IPS-18c (cell line): Measurements from ENCODE around the gene C6orf132.

ENCODE experiments used
- H3K4me3 ChIP-seq: 2 replicates; pipeline ENCODE4 v1.7.0; 2013; ENCODE audit warnings: low read depth, mild to moderate bottlenecking, low read length, moderate library complexity; ENCODE audit not compliant: insufficient read depth
- H3K9me3 ChIP-seq: one replicate; pipeline ENCODE4 v1.6.1; 2013; ENCODE audit warnings: mild to moderate bottlenecking, low read length, moderate library complexity; ENCODE audit not compliant: control insufficient read depth, insufficient read depth

C6orf132 gene

DNA sequence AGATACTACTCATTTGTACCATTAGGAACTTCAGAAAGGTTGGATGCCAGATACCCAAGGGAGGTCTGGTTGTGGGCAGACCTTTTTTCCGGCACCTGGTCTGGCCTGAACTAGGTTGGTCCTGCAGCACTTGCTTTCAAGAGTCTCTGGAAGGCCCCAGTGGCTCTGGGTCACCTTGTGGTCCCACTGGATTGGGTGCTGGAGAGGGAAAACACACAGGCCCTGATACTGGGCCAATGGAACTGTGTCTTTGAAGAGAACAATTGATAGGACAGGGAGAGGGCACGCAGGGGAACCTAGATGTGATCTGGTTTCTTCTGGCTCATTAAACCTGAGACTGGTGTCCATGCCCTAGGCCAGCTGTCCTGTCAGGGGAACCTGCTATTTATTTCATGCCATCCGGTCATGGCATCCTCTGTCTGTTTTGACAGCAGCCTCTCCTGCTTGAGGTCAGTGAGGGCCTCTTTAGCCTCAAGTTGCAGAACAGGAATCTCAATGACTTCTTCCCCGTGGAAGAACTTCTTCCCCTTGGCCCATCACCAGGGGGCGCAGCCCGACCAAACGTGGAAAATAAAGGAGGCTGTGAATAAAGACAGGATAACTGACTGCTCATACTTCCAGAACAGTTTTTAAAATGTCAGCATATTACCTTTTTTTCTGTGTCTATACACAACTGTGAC is 67.1 kb downstream of the C6orf132 start:
- no peak overlapping the region for H3K4me3 ChIP-seq

DNA sequence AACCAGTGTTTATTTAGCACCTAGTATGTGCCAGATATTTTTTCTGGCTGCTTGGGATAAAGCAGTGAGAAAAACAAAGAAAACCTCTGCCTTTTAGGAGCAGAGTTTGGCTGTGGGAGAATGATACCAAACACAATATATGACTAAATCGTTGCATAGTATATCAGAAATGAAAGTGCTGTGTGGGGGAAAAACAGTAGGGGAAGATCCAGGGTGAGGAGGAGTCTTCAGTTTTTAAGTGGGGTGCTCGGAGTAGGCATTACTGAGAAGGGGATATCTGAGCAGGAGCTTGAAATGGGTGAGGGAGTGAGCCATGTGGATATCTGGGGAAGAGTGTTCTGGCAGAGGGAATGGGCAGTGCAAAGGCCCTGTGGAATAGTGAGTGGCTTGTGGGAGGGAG is 69.1 kb downstream of the C6orf132 start:
- H3K4me3 ChIP-seq = no peak overlapping the region
- H3K9me3 ChIP-seq = no peaks in the 10 kb centered on the region

More for the DNA sequence above, 67.1 kb downstream of the C6orf132 start:
- no peaks in the 10 kb centered on the region for H3K9me3 ChIP-seq

DNA sequence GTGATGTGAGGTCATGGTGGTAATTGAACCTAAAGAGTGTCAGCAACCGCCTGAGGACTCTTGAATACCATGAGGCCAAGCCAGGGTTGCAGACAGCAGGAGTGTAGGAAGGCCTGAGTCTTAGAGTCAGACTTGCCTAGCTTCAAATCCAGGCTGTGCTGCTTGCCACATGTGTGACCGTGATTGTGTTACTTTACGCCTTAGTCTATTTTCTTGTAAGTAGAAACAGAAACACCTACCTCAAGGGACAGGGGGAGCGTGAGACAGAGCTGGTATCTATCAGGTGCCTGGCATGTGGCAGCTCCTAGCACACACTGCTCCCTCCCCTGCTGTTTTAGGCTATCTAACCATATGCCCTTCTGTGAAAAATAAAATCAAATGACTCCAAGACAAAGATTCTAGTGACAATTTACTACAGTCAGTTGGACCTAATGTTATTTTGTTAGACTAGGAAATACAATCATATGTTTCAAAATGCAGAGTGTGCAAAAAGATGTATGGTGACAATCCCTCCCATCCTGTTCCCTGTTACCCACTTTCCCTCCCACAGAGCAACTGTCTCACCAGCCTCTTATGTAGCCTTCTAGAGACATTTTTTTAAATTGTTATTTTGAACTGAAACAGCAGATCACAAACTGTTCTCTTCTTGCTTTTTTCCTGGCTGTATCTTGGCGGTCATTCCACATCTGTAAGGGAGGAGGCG is 70.4 kb downstream of the C6orf132 start:
- H3K9me3 ChIP-seq = no peaks in the 10 kb centered on the region

DNA sequence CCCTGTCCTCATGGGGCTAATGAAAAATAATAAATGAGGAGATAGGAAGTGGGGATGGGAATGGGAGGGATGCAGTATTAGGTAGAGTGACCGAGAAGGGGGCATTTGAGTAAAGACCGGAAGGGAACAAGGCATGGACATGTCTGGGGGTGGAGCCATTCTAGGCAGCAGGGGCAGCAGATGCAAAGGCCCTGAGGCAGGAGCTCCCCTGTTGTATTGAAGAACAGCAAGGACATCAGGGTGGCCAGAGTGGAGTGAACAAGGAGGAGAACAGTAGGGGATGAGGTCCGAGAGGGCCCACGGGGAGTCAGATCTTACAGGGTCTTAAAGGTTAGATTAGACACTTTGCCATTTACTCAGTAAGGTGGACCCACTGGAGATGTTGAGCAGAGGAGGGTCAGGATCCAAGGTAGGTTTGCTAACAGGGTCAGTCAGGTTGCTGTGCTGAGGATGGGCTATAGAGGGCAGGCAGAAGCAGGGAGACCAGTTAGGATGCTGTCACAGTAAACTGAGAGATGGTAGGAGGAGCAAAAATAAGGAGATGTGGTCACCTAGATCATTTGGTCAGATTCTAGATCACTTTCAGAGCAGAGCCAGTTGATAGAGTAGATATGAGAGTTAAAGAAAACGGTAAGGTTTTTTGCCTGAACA is 73.4 kb downstream of the C6orf132 start:
- no peak overlapping the region for H3K4me3 ChIP-seq

More for the DNA sequence above, 70.4 kb downstream of the C6orf132 start:
- no peak overlapping the region for H3K4me3 ChIP-seq

DNA sequence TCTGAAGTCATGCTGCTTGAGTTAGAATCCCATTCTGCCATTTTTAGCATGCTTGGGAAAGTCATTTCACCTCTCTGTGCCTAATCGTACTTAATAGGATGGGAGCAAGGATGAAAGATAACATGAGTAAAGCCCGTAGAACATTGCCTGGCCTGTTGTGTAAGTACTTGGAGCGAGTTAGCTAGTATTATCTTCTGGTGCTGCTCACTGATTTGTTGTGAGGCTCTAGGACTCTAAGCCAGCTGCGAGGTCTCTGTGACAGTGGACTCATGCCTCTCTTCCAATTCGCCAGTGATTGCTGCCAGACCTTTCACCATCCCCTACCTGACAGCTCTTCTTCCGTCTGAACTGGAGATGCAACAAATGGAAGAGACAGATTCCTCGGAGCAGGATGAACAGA is 74.2 kb downstream of the C6orf132 start:
- no peak overlapping the region for H3K4me3 ChIP-seq
- no peaks in the 10 kb centered on the region for H3K9me3 ChIP-seq

More for the DNA sequence above, 73.4 kb downstream of the C6orf132 start:
- no peaks in the 10 kb centered on the region for H3K9me3 ChIP-seq

DNA sequence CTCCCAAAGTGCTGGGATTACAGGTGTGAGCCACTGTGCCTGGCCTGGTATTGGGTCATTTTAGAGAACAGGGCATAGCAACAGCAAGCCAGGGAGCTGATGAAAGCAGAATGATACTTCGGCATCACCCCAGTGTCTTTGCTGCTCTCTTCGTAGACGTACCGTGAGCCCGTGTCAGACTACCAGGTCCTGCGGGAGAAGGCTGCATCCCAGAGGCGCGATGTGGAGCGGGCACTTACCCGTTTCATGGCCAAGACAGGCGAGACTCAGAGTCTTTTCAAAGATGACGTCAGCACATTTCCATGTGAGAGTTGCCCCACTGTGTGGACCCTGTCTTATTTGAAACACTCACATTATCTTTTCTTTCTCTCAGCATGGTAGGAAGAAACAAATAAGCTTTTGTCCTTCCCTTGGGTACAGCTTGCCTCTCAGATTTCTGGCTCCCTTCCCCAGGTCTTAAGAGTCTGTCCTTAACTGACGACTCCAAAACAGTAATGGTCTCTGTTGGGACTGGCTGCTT is 76.2 kb downstream of the C6orf132 start:
- H3K4me3 ChIP-seq = no peak overlapping the region
- H3K9me3 ChIP-seq = no peaks in the 10 kb centered on the region

DNA sequence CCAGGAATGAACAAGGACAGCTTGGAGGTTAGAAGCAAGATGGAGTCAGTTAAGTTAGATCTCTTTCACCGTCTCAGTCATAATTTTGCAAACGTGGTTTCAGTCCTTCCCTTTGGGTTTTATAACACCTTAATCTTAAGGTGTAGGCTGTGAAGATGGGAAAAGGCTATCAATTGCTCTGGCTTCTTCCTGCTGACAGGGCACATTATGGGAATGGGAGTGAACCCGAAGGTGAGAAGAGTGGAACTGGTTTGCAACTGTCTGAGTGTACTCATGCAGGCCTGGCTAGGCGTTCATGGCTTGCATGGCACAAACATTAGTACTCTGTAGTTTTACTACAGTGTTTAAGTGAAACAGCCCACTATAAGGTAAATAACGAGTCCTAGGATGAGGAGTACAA is 82.7 kb downstream of the C6orf132 start:
- H3K4me3 ChIP-seq = no peak overlapping the region
- no peaks in the 10 kb centered on the region for H3K9me3 ChIP-seq

DNA sequence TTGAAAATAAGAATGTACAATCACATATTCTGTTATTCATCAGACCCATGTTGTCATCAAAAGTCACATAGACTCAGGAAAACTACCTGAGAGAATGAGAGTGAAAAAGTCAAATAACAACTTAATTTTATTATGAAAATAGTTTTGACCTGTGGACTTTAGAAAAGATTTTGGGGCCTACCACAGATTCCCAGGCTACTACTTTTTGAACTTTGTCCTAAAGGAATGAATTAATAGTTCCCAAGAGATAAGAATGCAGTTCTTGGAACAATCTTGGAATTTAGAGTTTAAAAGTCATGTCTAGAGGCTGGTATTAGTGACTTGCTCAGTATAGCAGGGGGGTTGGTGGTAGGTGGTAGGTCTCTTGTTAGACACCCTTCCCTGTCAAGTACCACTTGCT is 88.8 kb downstream of the C6orf132 start:
- Histone ChIP-seq H3K4me3 (no peak overlapping the region), H3K9me3 (peaks cover 3% of the 10 kb centered on the region)

DNA sequence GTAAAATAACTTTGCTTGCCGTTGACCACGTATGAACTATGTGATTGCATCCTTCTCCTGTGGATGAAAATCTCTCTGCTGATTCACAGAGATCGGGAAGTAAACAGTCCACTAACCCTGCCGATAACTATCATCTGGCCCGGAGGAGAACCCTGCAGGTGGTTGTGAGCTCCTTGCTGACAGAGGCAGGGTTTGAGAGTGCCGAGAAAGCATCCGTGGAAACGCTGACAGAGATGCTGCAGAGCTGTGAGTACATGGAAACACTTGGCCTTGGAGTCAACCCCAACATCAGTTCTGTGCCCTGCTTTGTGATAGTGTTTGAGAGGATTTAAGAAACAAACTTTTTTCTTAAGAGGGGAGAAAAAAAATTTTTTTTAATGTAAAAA is 91.2 kb downstream of the C6orf132 start:
- H3K9me3 ChIP-seq = peaks cover 3% of the 10 kb centered on the region
- peak overlapping the region; percentile 79 for H3K4me3 ChIP-seq
